ENCODE results near the gene MBL2. TPM values are rescaled to one million over a fixed set of nuclear protein-coding genes. Genes with fewer than 3 reads are reported as not detected.

MBL2 gene
- not detected for total RNA-seq
- long read RNA-seq = 0 reads

GRCh38 chr10:52772623-52773022 is at the start of gene MBL2:
Gene MBL2 (minus strand): TSS chr10:52772784. CDS start chr10:52771635, 1,149 bp downstream.
- no peaks in the 10 kb centered on the region for H3K36me3 ChIP-seq
- H3K4me1 ChIP-seq = no peaks in the 10 kb centered on the region
- DNase-seq = no peak
- no peak for ATAC-seq
- TF ChIP-seq CTCF (IDR thresholded peaks at IDR 0.05) = no peak
- no peaks in the 10 kb centered on the region for H3K9me3 ChIP-seq
- no peaks in the 10 kb centered on the region for H3K27me3 ChIP-seq (ENCODE audit: low read depth)
- no peak within 1 kb of the TSS for H3K27ac ChIP-seq
- no peak within 1 kb of the TSS for H3K4me3 ChIP-seq
- intact Hi-C loops (cut with DNase I) = no loop called here

- TF ChIP-seq CTCF (IDR thresholded peaks at IDR 0.05) = no peak
- ATAC-seq = no peak
- H3K9me3 ChIP-seq = no peaks in the 10 kb centered on the region
Observed at GRCh38 chr10:52820309-52820708, 47.7 kb upstream of the MBL2 start.

GRCh38 chr10:52818019-52818418 is 45.4 kb upstream of the MBL2 start:
- ATAC-seq (no peak), DNase-seq (no peak)
- no peaks in the 10 kb centered on the region for H3K4me1 ChIP-seq
- no peaks in the 10 kb centered on the region for H3K27me3 ChIP-seq (ENCODE audit: low read depth)
- H3K27ac ChIP-seq = no peak overlapping the region
- no peaks in the 10 kb centered on the region for H3K36me3 ChIP-seq
- peak; percentile 27 for TF ChIP-seq CTCF (IDR thresholded peaks at IDR 0.05)
- H3K9me3 ChIP-seq = no peaks in the 10 kb centered on the region
- intact Hi-C loops (cut with DNase I) = no loop called here
- H3K4me3 ChIP-seq = no peak overlapping the region

More at GRCh38 chr10:52820309-52820708, 47.7 kb upstream of the MBL2 start:
- Histone ChIP-seq H3K27me3 (ENCODE audit: low read depth) (no peaks in the 10 kb centered on the region), H3K4me3 (no peak overlapping the region), H3K4me1 (no peaks in the 10 kb centered on the region), H3K36me3 (no peaks in the 10 kb centered on the region), H3K27ac (no peak overlapping the region)
- intact Hi-C loops (cut with DNase I) = no loop called here
- no peak for DNase-seq

- Histone ChIP-seq H3K4me1 (no peaks in the 10 kb centered on the region), H3K27me3 (ENCODE audit: low read depth) (no peaks in the 10 kb centered on the region), H3K27ac (no peak overlapping the region), H3K9me3 (no peaks in the 10 kb centered on the region), H3K36me3 (no peaks in the 10 kb centered on the region), H3K4me3 (no peak overlapping the region)
- ATAC-seq (no peak), DNase-seq (no peak)
- intact Hi-C loops (cut with DNase I) = no loop called here
- no peak for TF ChIP-seq CTCF (IDR thresholded peaks at IDR 0.05)
Observed at GRCh38 chr10:52814506-52814905, 41.9 kb upstream of the MBL2 start.

GRCh38 chr10:52811776-52812175 is 39.2 kb upstream of the MBL2 start:
- H3K27ac ChIP-seq = no peak overlapping the region
- no peaks in the 10 kb centered on the region for H3K36me3 ChIP-seq
- intact Hi-C loops (cut with DNase I) = no loop called here
- H3K9me3 ChIP-seq = no peaks in the 10 kb centered on the region
- no peak overlapping the region for H3K4me3 ChIP-seq
- ATAC-seq = no peak
- DNase-seq = no peak
- H3K27me3 ChIP-seq (ENCODE audit: low read depth) = no peaks in the 10 kb centered on the region
- H3K4me1 ChIP-seq = no peaks in the 10 kb centered on the region
- no peak for TF ChIP-seq CTCF (IDR thresholded peaks at IDR 0.05)

GRCh38 chr10:52810761-52811160 is 38.2 kb upstream of the MBL2 start:
- DNase-seq = no peak
- no peak overlapping the region for H3K27ac ChIP-seq
- intact Hi-C loops (cut with DNase I) = no loop called here
- H3K9me3 ChIP-seq = no peaks in the 10 kb centered on the region
- no peak for TF ChIP-seq CTCF (IDR thresholded peaks at IDR 0.05)
- H3K27me3 ChIP-seq (ENCODE audit: low read depth) = no peaks in the 10 kb centered on the region
- H3K36me3 ChIP-seq = no peaks in the 10 kb centered on the region
- no peaks in the 10 kb centered on the region for H3K4me1 ChIP-seq
- no peak for ATAC-seq
- no peak overlapping the region for H3K4me3 ChIP-seq

Measured in lower lobe of right lung (tissue), 2 donors.